Ishikawa (cell line): ENCODE measurements around the gene GRIA4.

Experiments
- CEBPB ChIP-seq: IDR thresholded peaks from 2 replicates; pipeline ENCODE4 v1.6.1; 2012
- CREB1 ChIP-seq: IDR thresholded peaks from 2 replicates; pipeline ENCODE4 v1.6.1; 2012; ENCODE audit warnings: low read depth
- EGR1 ChIP-seq: IDR thresholded peaks from 2 replicates; pipeline ENCODE4 v1.6.1; 2012
- EP300 ChIP-seq: IDR thresholded peaks from 2 replicates; pipeline ENCODE4 v1.6.1; 2012; ENCODE audit warnings: borderline replicate concordance
- FOXM1 ChIP-seq: IDR thresholded peaks from 2 replicates; pipeline ENCODE4 v1.6.1; 2012; ENCODE audit warnings: low read depth, borderline replicate concordance
- NFIC ChIP-seq: IDR thresholded peaks from 2 replicates; pipeline ENCODE4 v1.6.1; 2012
- RAD21 ChIP-seq: IDR thresholded peaks from 2 replicates; pipeline ENCODE4 v1.6.1; 2012; ENCODE audit warnings: low read depth
- TAF1 ChIP-seq: IDR thresholded peaks from 2 replicates; pipeline ENCODE4 v1.6.1; 2012; ENCODE audit warnings: low read depth, mild to moderate bottlenecking
- TCF12 ChIP-seq: IDR thresholded peaks from 2 replicates; pipeline ENCODE4 v1.6.1; 2012; ENCODE audit warnings: low read depth
- TEAD4 ChIP-seq: IDR thresholded peaks from 2 replicates; pipeline ENCODE4 v1.6.1; 2012
- YY1 ChIP-seq: IDR thresholded peaks from 2 replicates; pipeline ENCODE4 v1.6.1; 2012; ENCODE audit warnings: low read depth
- ZBTB7A ChIP-seq: IDR thresholded peaks from 2 replicates; pipeline ENCODE4 v1.6.1; 2012; ENCODE audit warnings: low read depth
- TF ChIP-seq, protein P1 (sequence below): IDR thresholded peaks from 2 replicates; pipeline ENCODE4 v1.6.1; 2012
- TF ChIP-seq, protein P2 (sequence below): IDR thresholded peaks from 2 replicates; pipeline ENCODE4 v1.6.1; 2012
- TF ChIP-seq, protein P3 (sequence below): IDR thresholded peaks from 2 replicates; pipeline ENCODE4 v1.6.1; 2012; ENCODE audit warnings: low read depth, mild to moderate bottlenecking

The GRIA4 gene

DNA sequence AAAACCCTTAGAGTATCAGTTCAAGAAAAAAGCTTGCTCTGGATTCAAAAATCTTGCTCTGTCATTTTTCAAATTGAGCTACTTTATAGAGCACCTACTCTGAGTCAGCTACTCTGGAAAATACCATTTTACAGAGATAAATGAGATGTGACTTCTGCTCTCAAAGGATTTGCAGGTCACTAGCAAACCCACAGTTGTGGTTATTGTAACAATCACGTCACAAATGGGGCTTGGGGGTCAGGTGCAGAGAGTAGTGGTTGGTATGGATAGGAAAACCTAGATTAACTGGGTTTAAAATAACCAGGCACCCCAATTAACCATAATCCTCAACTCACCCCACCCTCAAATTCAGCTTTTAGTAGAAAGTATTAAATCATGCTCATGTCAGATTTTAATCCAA lies 359.9 kb downstream of the GRIA4 start:
- TF ChIP-seq, protein P1, sequence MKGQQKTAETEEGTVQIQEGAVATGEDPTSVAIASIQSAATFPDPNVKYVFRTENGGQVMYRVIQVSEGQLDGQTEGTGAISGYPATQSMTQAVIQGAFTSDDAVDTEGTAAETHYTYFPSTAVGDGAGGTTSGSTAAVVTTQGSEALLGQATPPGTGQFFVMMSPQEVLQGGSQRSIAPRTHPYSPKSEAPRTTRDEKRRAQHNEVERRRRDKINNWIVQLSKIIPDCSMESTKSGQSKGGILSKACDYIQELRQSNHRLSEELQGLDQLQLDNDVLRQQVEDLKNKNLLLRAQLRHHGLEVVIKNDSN: no peak
- TF ChIP-seq, protein P2, sequence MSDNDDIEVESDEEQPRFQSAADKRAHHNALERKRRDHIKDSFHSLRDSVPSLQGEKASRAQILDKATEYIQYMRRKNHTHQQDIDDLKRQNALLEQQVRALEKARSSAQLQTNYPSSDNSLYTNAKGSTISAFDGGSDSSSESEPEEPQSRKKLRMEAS: no peak
- TF ChIP-seq ZBTB7A (no peak), RAD21 (no peak), EGR1 (no peak), TAF1 (no peak), TEAD4 (no peak), NFIC (no peak), FOXM1 (no peak), EP300 (no peak), CEBPB (no peak), YY1 (no peak), CREB1 (no peak), TCF12 (no peak)
- TF ChIP-seq, protein P3, sequence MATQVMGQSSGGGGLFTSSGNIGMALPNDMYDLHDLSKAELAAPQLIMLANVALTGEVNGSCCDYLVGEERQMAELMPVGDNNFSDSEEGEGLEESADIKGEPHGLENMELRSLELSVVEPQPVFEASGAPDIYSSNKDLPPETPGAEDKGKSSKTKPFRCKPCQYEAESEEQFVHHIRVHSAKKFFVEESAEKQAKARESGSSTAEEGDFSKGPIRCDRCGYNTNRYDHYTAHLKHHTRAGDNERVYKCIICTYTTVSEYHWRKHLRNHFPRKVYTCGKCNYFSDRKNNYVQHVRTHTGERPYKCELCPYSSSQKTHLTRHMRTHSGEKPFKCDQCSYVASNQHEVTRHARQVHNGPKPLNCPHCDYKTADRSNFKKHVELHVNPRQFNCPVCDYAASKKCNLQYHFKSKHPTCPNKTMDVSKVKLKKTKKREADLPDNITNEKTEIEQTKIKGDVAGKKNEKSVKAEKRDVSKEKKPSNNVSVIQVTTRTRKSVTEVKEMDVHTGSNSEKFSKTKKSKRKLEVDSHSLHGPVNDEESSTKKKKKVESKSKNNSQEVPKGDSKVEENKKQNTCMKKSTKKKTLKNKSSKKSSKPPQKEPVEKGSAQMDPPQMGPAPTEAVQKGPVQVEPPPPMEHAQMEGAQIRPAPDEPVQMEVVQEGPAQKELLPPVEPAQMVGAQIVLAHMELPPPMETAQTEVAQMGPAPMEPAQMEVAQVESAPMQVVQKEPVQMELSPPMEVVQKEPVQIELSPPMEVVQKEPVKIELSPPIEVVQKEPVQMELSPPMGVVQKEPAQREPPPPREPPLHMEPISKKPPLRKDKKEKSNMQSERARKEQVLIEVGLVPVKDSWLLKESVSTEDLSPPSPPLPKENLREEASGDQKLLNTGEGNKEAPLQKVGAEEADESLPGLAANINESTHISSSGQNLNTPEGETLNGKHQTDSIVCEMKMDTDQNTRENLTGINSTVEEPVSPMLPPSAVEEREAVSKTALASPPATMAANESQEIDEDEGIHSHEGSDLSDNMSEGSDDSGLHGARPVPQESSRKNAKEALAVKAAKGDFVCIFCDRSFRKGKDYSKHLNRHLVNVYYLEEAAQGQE: no peak

DNA sequence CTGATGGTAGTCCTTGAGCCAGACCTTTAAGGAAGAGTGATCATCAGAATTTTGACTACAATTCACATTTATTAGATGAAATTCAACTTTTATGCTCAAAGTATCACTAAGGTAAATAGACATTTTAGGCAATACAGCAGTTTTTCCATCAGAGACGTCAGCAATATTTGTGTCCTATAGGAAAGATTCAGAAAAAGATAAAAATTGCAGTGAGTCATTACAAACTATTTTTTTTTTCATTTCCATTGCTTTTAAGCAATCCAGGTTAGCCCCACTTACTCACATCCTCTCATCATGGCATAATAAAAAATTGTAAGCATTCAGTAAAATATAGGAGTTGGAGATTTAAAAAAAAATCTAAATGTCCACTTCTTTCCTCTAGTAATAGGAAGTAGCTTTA lies 365.3 kb downstream of the GRIA4 start:
- TF ChIP-seq, protein P1: no peak
- TF ChIP-seq NFIC (no peak), ZBTB7A (no peak), RAD21 (no peak), FOXM1 (no peak), EP300 (no peak), EGR1 (no peak), YY1 (no peak), CEBPB (no peak), CREB1 (no peak), TEAD4 (no peak), TAF1 (no peak), TCF12 (no peak)
- TF ChIP-seq, protein P3: no peak
- TF ChIP-seq, protein P2: no peak

DNA sequence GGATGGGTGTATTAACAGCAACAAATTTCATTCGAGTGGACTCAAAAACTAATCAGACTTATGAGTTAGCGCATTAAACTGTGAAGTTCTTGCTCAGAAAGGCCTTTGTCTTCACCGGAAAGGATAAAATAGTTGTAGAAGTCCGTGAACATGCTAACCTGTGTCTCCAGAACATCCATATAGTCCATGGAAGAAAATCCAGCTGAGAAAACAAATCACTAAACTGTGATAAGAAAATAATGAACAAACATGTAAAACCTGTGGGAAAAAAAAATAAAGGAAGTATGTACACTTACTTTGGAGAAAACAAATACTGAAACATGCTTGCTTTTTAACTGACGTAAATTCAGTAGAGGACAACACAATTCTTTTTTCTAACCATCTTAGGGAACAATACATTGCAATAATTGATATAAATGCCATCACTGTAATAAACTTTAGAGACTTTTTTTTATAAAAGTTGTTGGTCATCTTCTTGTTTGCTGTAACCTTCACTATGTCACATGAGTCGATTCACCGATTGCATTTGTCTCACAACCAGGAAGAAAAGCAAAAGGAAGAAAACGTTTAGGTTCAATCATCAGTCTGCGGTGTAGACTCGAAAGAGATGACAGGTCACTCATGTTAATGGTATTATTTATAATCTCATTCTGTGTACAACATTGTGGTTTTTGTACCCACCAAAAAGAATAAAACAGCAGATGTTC lies 370.3 kb downstream of the GRIA4 start:
- no peak for TF ChIP-seq TEAD4
- TF ChIP-seq ZBTB7A: no peak
- TF ChIP-seq TCF12: no peak
- TF ChIP-seq CREB1: no peak
- TF ChIP-seq TAF1: no peak
- TF ChIP-seq NFIC: no peak
- no peak for TF ChIP-seq FOXM1
- TF ChIP-seq YY1: no peak
- no peak for TF ChIP-seq EP300
- TF ChIP-seq, protein P1: no peak
- no peak for TF ChIP-seq CEBPB

DNA sequence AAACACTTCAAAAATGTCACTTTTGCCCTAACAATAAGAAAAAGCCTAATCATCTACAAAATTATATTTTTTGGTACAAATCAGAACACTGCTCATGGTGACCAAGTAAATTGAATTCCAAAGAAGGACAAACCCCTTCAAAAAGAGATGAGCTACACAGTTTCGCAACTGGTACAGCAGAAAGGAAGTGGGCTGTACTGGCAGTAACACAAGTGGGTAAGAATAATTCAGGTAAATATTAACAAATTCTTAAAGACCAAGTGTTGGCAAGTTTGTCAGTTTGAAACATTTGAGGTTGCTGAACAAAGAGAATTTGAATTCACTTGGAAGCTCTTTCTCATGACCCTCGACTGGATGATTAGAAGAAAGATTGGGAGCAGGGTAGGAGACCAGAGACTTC lies 376.7 kb downstream of the GRIA4 start:
- TF ChIP-seq CREB1 (no peak), CEBPB (0 out of 2 replicates have a peak, but pooled peaks have one; percentile 12), EP300 (no peak), NFIC (no peak)

DNA sequence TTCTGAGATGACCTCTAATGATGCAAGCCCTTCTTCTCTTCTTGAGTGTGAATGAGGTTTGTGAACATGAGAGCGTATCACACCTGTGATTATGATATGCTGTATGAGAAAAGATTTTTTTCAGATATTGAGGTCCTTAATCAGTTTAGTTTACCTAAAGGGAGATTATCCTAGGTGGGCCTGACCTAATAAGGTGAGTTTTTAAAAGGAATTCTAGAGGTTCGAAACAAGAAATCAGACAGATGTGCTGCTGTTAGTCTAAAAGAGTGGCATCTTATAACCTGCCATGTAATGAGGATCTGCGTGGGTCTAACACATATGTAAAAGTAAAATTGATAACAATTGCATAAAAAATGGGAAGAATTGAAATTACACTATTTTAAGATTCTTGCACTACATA lies 378.3 kb downstream of the GRIA4 start:
- no peak for TF ChIP-seq TAF1
- no peak for TF ChIP-seq NFIC
- no peak for TF ChIP-seq TEAD4
- TF ChIP-seq, protein P2: no peak
- TF ChIP-seq FOXM1: no peak
- TF ChIP-seq YY1: no peak
- TF ChIP-seq TCF12: no peak
- TF ChIP-seq, protein P3: no peak
- TF ChIP-seq RAD21: no peak
- TF ChIP-seq CREB1: no peak
- TF ChIP-seq CEBPB: no peak
- TF ChIP-seq ZBTB7A: no peak
- TF ChIP-seq, protein P1: no peak
- TF ChIP-seq EGR1: no peak
- TF ChIP-seq EP300: no peak
